ENCODE measurements around the gene SHISA5. TPM values are rescaled to one million over a fixed set of nuclear protein-coding genes. Genes with fewer than 3 reads are reported as not detected.

The SHISA5 gene
- total and polyA plus RNA-seq, 2 of the 4 experiments (the other 2 are of a cell fraction), result 82.3 to 162 TPM

DNA sequence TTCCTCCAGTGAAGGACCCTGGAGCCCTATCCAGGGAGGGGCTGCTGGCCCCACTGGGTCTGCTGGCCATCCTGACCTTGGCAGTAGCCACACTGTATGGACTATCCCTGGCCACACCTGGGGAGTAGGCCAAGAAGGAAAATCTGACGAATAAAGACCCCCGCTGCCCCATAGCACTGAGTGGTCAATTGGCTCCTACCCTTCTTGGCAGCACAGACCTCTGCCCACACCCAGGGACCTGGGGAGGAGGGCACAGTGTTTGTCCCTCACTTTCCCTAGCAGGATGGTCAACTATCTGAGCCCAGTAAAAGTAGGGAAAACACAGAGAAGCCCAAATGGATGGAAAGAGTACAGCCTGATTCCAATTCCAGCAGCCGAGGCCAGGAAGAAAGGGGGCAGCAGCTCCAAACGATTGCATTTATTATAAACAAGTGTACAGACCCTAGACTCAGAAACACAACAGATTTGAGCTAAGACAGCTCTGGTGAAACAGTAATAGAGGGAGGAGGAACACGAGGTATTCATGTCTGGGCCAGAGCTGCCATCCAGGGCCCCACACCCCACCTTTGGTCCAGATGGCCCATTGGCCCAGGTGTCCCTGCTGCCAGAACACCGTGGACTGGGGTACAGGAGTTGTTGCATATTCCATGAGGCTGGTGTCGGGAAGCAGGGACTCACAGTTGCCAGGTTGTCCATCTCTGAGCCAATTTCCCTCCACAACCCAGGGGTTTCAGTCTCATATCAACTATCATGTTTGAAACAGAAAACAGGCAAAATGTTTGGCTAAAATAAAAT, 36.3 kb downstream of the SHISA5 start (continued):
- TF ChIP-seq ELK1 (IDR thresholded peaks at IDR 0.05; ENCODE audit: borderline replicate concordance, low read depth, low read length) (no peak), RFX5 (IDR thresholded peaks at IDR 0.05; ENCODE audit: low read depth, low read length) (no peak)

DNA sequence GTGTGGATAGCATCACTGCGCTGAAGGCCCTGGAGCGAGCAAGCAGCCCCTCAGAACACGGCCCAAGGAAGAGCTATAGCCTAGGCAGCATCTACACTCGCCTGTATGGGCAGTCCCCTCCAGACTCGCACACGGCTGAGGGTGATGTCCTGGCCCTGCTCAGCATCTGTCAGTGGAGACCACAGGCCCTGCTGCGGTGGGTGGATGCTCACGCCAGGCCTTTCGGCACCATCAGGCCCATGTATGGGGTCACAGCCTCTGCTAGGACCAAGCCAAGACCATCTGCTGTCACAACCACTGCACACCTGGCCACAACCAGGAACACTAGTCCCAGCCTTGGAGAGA, 36.9 kb downstream of the SHISA5 start:
- Histone ChIP-seq H3K23ac (ENCODE audit: low read depth, low read length) (peak overlapping the region; percentile 66), H2AK5ac (ENCODE audit: low read depth, low read length) (peak overlapping the region; percentile 93), H2BK20ac (ENCODE audit: low read depth, low read length) (no peak overlapping the region), H3K27me3 (ENCODE audit: control insufficient read depth, insufficient read depth, low read length) (no peaks in the 10 kb centered on the region), H3K79me1 (ENCODE audit: low read depth in 1 of 2, low read length in 2 of 2) (peaks cover 0 to 56% of the 10 kb centered on the region in 2 experiments; a peak in 3 of 4 replicates), H3K18ac (ENCODE audit: low read depth, low read length) (no peak overlapping the region), H2BK120ac (ENCODE audit: low read depth, low read length) (no peak overlapping the region), H3K9ac (ENCODE audit: low read depth, low read length) (peak overlapping the region; percentile 84; the same call in 1 of the 2 replicates), H4K20me1 (ENCODE audit: insufficient read depth, low read length) (no peaks in the 10 kb centered on the region; the same call in 1 of the 2 replicates), H3K4me2 (ENCODE audit: low read depth, low read length) (peak overlapping the region; percentile 91; the same call in 1 of the 2 replicates), H3K36me3 (ENCODE audit: control insufficient read depth, insufficient read depth, low read length) (peaks cover 34% of the 10 kb centered on the region), H3K4ac (ENCODE audit: low read depth, low read length) (peak overlapping the region; percentile 53), H3K9me3 (ENCODE audit: control insufficient read depth, insufficient read depth, low read length) (no peaks in the 10 kb centered on the region), H4K8ac (ENCODE audit: low read depth in 2 of 2, low read length in 2 of 2) (peak overlapping the region in 1 of 2 experiments; percentile 97; a peak in 2 of 4 replicates), H3K56ac (ENCODE audit: extremely low read depth, insufficient read depth, low read length) (no peak overlapping the region), H3K4me1 (ENCODE audit: control insufficient read depth, insufficient read depth, low read length) (peaks cover 22% of the 10 kb centered on the region), H3K9me1 (ENCODE audit: insufficient read depth, low read length) (peaks cover 8% of the 10 kb centered on the region; the same call in 1 of the 2 replicates), H2AK9ac (replicated peaks; ENCODE audit: low read depth, low read length, poor library complexity) (peak overlapping the region; percentile 89), H3K14ac (replicated peaks; ENCODE audit: low read depth, low read length) (0 out of 2 replicates have a peak overlapping the region, but pooled peaks have one; percentile 15), H2AFZ (replicated peaks; ENCODE audit: low read length, poor library complexity) (peak overlapping the region; percentile 38), H3K27ac (ENCODE audit: insufficient read depth, low read length) (peak overlapping the region; percentile 92), H2BK15ac (ENCODE audit: low read depth, low read length) (no peak overlapping the region), H2BK5ac (ENCODE audit: low read depth, low read length, poor library complexity, severe bottlenecking) (peak overlapping the region; percentile 98), H4K91ac (ENCODE audit: insufficient read depth, low read depth, low read length) (peak overlapping the region; percentile 21; the same call in 1 of the 2 replicates), H3K4me3 (ENCODE audit: insufficient read depth, low read depth, low read length) (no peak overlapping the region), H4K5ac (ENCODE audit: low read depth, low read length) (0 out of 2 replicates have a peak overlapping the region, but pooled peaks have one; percentile 71)
- 100% methylated on average over 5 of the region's 9 CpGs; no CpG with 5 or more reads in 1 of the 2 experiments for WGBS, 2 experiments (ENCODE audit: extremely low coverage in 2 of 2, insufficient read length in 1 of 2)
- no peak for ATAC-seq (ENCODE audit: low read depth)
- no TSS peak for BruUV-seq (replicated peaks)
- in situ Hi-C loops (cut with MboI; ENCODE audit: low sequenced_read_pairs) (loop anchor here (5.0 to 10.0 kb wide), 2 partner anchors 90 to 198 kb away; partner anchors contain the start of genes CELSR3 and PFKFB4), dilution Hi-C loops (cut with HindIII; ENCODE audit: low sequenced_read_pairs, unreplicated experiment) (no loop called here), intact Hi-C loops (cut with micrococcal nuclease) (loop anchor here (5.0 kb wide), 1 partner anchor 220 kb away; the partner anchor contains the start of gene NCKIPSD)
- ChIA-PET CTCF (no interaction called here), POLR2A (ENCODE audit: unreplicated experiment) (no interaction called here)
- DNase-seq, result no peak
- TF ChIP-seq MAFK (IDR thresholded peaks at IDR 0.05; ENCODE audit: low read depth, low read length) (no peak), CTCF (conservative IDR thresholded peaks at IDR 0.05; ENCODE audit: low read depth, low read length) (no peak), MAZ (IDR thresholded peaks at IDR 0.05; ENCODE audit: borderline replicate concordance, low read depth, low read length) (no peak), SMC3 (IDR thresholded peaks at IDR 0.05; ENCODE audit: low read depth, low read length) (no peak), CEBPB (IDR thresholded peaks at IDR 0.05; ENCODE audit: low read depth, low read length) (no peak), NFE2L2 (IDR thresholded peaks at IDR 0.05; ENCODE audit: low read depth, low read length) (no peak), FOS (IDR thresholded peaks at IDR 0.05; ENCODE audit: low read depth, low read length) (no peak), RCOR1 (IDR thresholded peaks at IDR 0.05; ENCODE audit: insufficient replicate concordance, low read length) (no peak)
- TF ChIP-seq, protein P1, sequence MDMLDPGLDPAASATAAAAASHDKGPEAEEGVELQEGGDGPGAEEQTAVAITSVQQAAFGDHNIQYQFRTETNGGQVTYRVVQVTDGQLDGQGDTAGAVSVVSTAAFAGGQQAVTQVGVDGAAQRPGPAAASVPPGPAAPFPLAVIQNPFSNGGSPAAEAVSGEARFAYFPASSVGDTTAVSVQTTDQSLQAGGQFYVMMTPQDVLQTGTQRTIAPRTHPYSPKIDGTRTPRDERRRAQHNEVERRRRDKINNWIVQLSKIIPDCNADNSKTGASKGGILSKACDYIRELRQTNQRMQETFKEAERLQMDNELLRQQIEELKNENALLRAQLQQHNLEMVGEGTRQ (IDR thresholded peaks at IDR 0.05; ENCODE audit: low read depth, low read length), result no peak
